HL-60 (cell line): ENCODE measurements around the gene MAD1L1.

ENCODE experiments used
- CTCF ChIP-seq: IDR thresholded peaks from one replicate; pipeline ENCODE4 v1.5.1; 2011; ENCODE audit warnings: low read length, control low read depth, inconsistent platforms; ENCODE audit not compliant: insufficient read depth
- POLR2AphosphoS5 ChIP-seq: IDR thresholded peaks from 2 replicates; pipeline ENCODE4 v1.6.1; 2012; ENCODE audit warnings: low read depth
- TF ChIP-seq, protein P1 (sequence below): IDR thresholded peaks from 2 replicates; pipeline ENCODE4 v1.6.1; 2012; ENCODE audit warnings: low read depth; ENCODE audit not compliant: insufficient replicate concordance

GRCh38 chr7:1910081-1910685, 322.6 kb downstream of the MAD1L1 start:
- TF ChIP-seq CTCF (no peak), POLR2AphosphoS5 (no peak)
- TF ChIP-seq, protein P1, sequence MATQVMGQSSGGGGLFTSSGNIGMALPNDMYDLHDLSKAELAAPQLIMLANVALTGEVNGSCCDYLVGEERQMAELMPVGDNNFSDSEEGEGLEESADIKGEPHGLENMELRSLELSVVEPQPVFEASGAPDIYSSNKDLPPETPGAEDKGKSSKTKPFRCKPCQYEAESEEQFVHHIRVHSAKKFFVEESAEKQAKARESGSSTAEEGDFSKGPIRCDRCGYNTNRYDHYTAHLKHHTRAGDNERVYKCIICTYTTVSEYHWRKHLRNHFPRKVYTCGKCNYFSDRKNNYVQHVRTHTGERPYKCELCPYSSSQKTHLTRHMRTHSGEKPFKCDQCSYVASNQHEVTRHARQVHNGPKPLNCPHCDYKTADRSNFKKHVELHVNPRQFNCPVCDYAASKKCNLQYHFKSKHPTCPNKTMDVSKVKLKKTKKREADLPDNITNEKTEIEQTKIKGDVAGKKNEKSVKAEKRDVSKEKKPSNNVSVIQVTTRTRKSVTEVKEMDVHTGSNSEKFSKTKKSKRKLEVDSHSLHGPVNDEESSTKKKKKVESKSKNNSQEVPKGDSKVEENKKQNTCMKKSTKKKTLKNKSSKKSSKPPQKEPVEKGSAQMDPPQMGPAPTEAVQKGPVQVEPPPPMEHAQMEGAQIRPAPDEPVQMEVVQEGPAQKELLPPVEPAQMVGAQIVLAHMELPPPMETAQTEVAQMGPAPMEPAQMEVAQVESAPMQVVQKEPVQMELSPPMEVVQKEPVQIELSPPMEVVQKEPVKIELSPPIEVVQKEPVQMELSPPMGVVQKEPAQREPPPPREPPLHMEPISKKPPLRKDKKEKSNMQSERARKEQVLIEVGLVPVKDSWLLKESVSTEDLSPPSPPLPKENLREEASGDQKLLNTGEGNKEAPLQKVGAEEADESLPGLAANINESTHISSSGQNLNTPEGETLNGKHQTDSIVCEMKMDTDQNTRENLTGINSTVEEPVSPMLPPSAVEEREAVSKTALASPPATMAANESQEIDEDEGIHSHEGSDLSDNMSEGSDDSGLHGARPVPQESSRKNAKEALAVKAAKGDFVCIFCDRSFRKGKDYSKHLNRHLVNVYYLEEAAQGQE: no peak
